H1 (cell line): ENCODE measurements around the gene EYA2. TPM values are rescaled to one million over a fixed set of nuclear protein-coding genes. Genes with fewer than 3 reads are reported as not detected.

Source experiments
- CTCF ChIA-PET: fragments of 300-600 bp; sonication (Branson Sonifier 250); formaldehyde crosslinking; loops from one replicate; lab custom pipeline; 2021; ENCODE audit not compliant: partially characterized antibody; lab: Charles Lee
- POLR2A ChIA-PET: fragments of 300-600 bp; sonication (Branson Sonifier 250); formaldehyde crosslinking; loops from one replicate; lab custom pipeline; 2021; ENCODE audit warnings: inconsistent platforms; ENCODE audit not compliant: partially characterized antibody; lab: Charles Lee
- DNase-seq, 2 experiments: peaks; one replicate each; pipeline versions ENCODE4 v3.0.0 to v3.0.0-alpha.2; 2010 to 2022; ENCODE audit warnings: low spot score in 2 of 2, low read depth in 1 of 2, mixed read lengths in 1 of 2
- FAIRE-seq: peaks from 2 replicates; lab custom pipeline; 2011; peaks lifted over from hg19 to GRCh38; lab: Jason Lieb, UNC
- H2AFZ ChIP-seq: 2 replicates; pipeline ENCODE4 v1.8.1; 2012; ENCODE audit warnings: low read length, inconsistent platforms
- H2AK5ac ChIP-seq: 2 replicates; pipeline ENCODE4 v1.6.1; 2013; ENCODE audit warnings: low read depth, low read length
- H2BK120ac ChIP-seq: replicated peaks from 2 replicates; pipeline ENCODE3; 2013; ENCODE audit warnings: low read depth, low read length, inconsistent platforms
- H2BK12ac ChIP-seq: 2 replicates; pipeline ENCODE4 v1.6.1; 2013; ENCODE audit warnings: low read depth, low read length
- H2BK15ac ChIP-seq: 2 replicates; pipeline ENCODE4 v1.6.1; 2013; ENCODE audit warnings: low read length
- H2BK20ac ChIP-seq: 2 replicates; pipeline ENCODE4 v1.6.1; 2013; ENCODE audit warnings: low read length
- H2BK5ac ChIP-seq: 2 replicates; pipeline ENCODE4 v1.6.1; 2013; ENCODE audit warnings: low read depth, low read length
- H3K14ac ChIP-seq: 2 replicates; pipeline ENCODE4 v1.6.1; 2013; ENCODE audit warnings: inconsistent platforms; ENCODE audit not compliant: insufficient read length
- H3K18ac ChIP-seq: 2 replicates; pipeline ENCODE4 v1.6.1; 2013; ENCODE audit warnings: low read length; ENCODE audit errors: extremely low read depth
- H3K23ac ChIP-seq: 2 replicates; pipeline ENCODE4 v1.6.1; 2013; ENCODE audit warnings: inconsistent platforms; ENCODE audit not compliant: insufficient read length
- H3K23me2 ChIP-seq: 2 replicates; pipeline ENCODE4 v1.6.1; 2013; ENCODE audit warnings: low read depth, low read length
- H3K27ac ChIP-seq: 2 replicates; pipeline ENCODE4 v1.6.1; 2011; ENCODE audit warnings: low read depth, low read length, inconsistent platforms
- H3K27me3 ChIP-seq, 4 experiments: replicated peaks in 1 of 4; 1 replicate in 1 of 4; 2 replicates in 3 of 4; pipeline versions ENCODE4 v1.6.1 to v1.8.1; 2011 to 2013; ENCODE audit warnings: low read length in 3 of 4, mild to moderate bottlenecking in 3 of 4, inconsistent platforms in 2 of 4, mixed read lengths in 2 of 4, moderate library complexity in 1 of 4; ENCODE audit not compliant: control insufficient read depth in 3 of 4, insufficient read depth in 3 of 4; ENCODE audit errors: extremely low read depth in 1 of 4
- H3K36me3 ChIP-seq, 4 experiments: 2 replicates each; pipeline versions ENCODE4 v1.6.1 to v1.8.1; 2011 to 2013; ENCODE audit warnings: mild to moderate bottlenecking in 4 of 4, low read length in 3 of 4, moderate library complexity in 2 of 4, control low read depth in 1 of 4, inconsistent platforms in 1 of 4; ENCODE audit not compliant: insufficient read depth in 4 of 4, control insufficient read depth in 2 of 4
- H3K4ac ChIP-seq: replicated peaks from 2 replicates; pipeline ENCODE3; 2013; ENCODE audit warnings: low read length, low read depth, mixed read lengths, inconsistent platforms; ENCODE audit not compliant: insufficient read length
- H3K4me1 ChIP-seq, 4 experiments: replicated peaks in 1 of 4; 1 replicate in 1 of 4; 2 replicates in 3 of 4; pipeline versions ENCODE4 v1.6.1 to v1.8.1; 2011 to 2013; ENCODE audit warnings: low read length in 3 of 4, inconsistent platforms in 2 of 4, mixed read lengths in 1 of 4; ENCODE audit not compliant: insufficient read depth in 4 of 4, control insufficient read depth in 3 of 4
- H3K4me2 ChIP-seq, 2 experiments: 2 replicates each; pipeline versions ENCODE4 v1.6.1 to v1.8.1; 2011 to 2013; ENCODE audit warnings: low read depth in 2 of 2, low read length in 2 of 2, control low read depth in 1 of 2, inconsistent platforms in 1 of 2, mild to moderate bottlenecking in 1 of 2; ENCODE audit not compliant: insufficient read depth in 1 of 2
- H3K4me3 ChIP-seq, 4 experiments: fragments of 200-600, 300-600 bp in 1 of 4; sonication (generic), shearing (Covaris generic), sonication (Bioruptor Twin) in 1 of 4; 2 replicates each; pipeline versions ENCODE4 v1.5.1 to v1.8.1; 2011 to 2016; ENCODE audit warnings: low read length in 4 of 4, low read depth in 3 of 4, control low read depth in 2 of 4, inconsistent platforms in 2 of 4, mild to moderate bottlenecking in 2 of 4, mixed read lengths in 1 of 4, moderate library complexity in 1 of 4; ENCODE audit not compliant: insufficient read depth in 2 of 4; ENCODE audit errors: extremely low read depth in 1 of 4
- H3K56ac ChIP-seq: replicated peaks from 2 replicates; pipeline ENCODE3; 2013; ENCODE audit warnings: low read depth, mild to moderate bottlenecking, mixed read lengths, low read length, inconsistent platforms; ENCODE audit not compliant: insufficient read length
- H3K79me1 ChIP-seq: 2 replicates; pipeline ENCODE4 v1.6.1; 2013; ENCODE audit warnings: low read depth, low read length, control low read depth
- H3K79me2 ChIP-seq, 2 experiments: 2 replicates each; pipeline versions ENCODE4 v1.6.1 to v1.8.1; 2012 to 2013; ENCODE audit warnings: low read length in 2 of 2, mild to moderate bottlenecking in 2 of 2, inconsistent platforms in 1 of 2; ENCODE audit not compliant: insufficient read depth in 2 of 2, control insufficient read depth in 1 of 2
- H3K9ac ChIP-seq, 4 experiments: replicated peaks in 1 of 4; 1 replicate in 1 of 4; 2 replicates in 3 of 4; pipeline versions ENCODE4 v1.6.1 to v1.8.1; 2011 to 2013; ENCODE audit warnings: low read depth in 3 of 4, low read length in 3 of 4, control low read depth in 2 of 4, mild to moderate bottlenecking in 2 of 4, moderate library complexity in 2 of 4, inconsistent platforms in 1 of 4; ENCODE audit errors: extremely low read depth in 1 of 4
- H3K9me3 ChIP-seq, 2 experiments: 2 replicates each; pipeline versions ENCODE4 v1.6.1 to v1.8.1; 2012 to 2013; ENCODE audit warnings: mild to moderate bottlenecking in 2 of 2, moderate library complexity in 2 of 2, control low read depth in 1 of 2, inconsistent platforms in 1 of 2, low read depth in 1 of 2, low read length in 1 of 2, mixed read lengths in 1 of 2; ENCODE audit not compliant: insufficient read depth in 2 of 2
- H4K20me1 ChIP-seq, 2 experiments: replicated peaks in 1 of 2; 2 replicates each; pipeline versions ENCODE3 to v1.8.1; 2011 to 2013; ENCODE audit warnings: inconsistent platforms in 2 of 2, low read length in 2 of 2, mild to moderate bottlenecking in 1 of 2; ENCODE audit not compliant: insufficient read depth in 2 of 2, control insufficient read depth in 1 of 2
- H4K5ac ChIP-seq: 2 replicates; pipeline ENCODE4 v1.6.1; 2013; ENCODE audit warnings: low read length, low read depth, mixed read lengths, inconsistent platforms; ENCODE audit not compliant: insufficient read length
- H4K8ac ChIP-seq: 2 replicates; pipeline ENCODE4 v1.8.0; 2013; ENCODE audit warnings: mild to moderate bottlenecking, moderate library complexity, low read length, inconsistent platforms; ENCODE audit not compliant: insufficient read depth; ENCODE audit errors: extremely low read depth
- H4K91ac ChIP-seq: replicated peaks from 2 replicates; pipeline ENCODE3; 2013; ENCODE audit warnings: low read length, mixed read lengths, inconsistent platforms; ENCODE audit not compliant: insufficient read length
- CBX5 ChIP-seq: fragments of 300-800, 300-1000 bp; sonication (generic); IDR thresholded peaks from 2 replicates; pipeline ENCODE4 v1.7.1; 2016; ENCODE audit warnings: antibody characterized with exemption, low read length, low read depth
- CEBPB ChIP-seq: IDR thresholded peaks from 2 replicates; pipeline ENCODE4 v1.6.1; 2012; ENCODE audit warnings: low read depth, low read length
- HDAC2 ChIP-seq, 2 experiments: fragments of 300-600 bp in 1 of 2; sonication (generic) in 1 of 2; IDR thresholded peaks; 2 replicates each; pipeline ENCODE4 v1.6.1; 2011 to 2012; ENCODE audit warnings: low read depth in 2 of 2, low read length in 2 of 2, mild to moderate bottlenecking in 2 of 2, moderate library complexity in 2 of 2, borderline replicate concordance in 1 of 2, inconsistent platforms in 1 of 2
- JUND ChIP-seq: IDR thresholded peaks from 2 replicates; pipeline ENCODE4 v1.6.1; 2011; ENCODE audit warnings: mild to moderate bottlenecking, improper control_type of control experiment, low read length
- KDM5A ChIP-seq: fragments of 200-600 bp; IDR thresholded peaks from 2 replicates; pipeline ENCODE4 v1.7.1; 2012; ENCODE audit warnings: mild to moderate bottlenecking, low read length, inconsistent platforms, mixed read lengths
- MAFK ChIP-seq: IDR thresholded peaks from 2 replicates; pipeline ENCODE4 v1.6.1; 2012; ENCODE audit warnings: low read depth, mild to moderate bottlenecking, improper control_type of control experiment, low read length
- RFX5 ChIP-seq: IDR thresholded peaks from 2 replicates; pipeline ENCODE4 v1.6.1; 2011; ENCODE audit warnings: low read depth, low read length, improper control_type of control experiment, borderline replicate concordance
- SAP30 ChIP-seq: fragments of 300-600 bp; sonication (generic); IDR thresholded peaks from 2 replicates; pipeline ENCODE4 v1.7.1; 2012; ENCODE audit warnings: low read length, moderate library complexity, mild to moderate bottlenecking, inconsistent platforms; ENCODE audit not compliant: insufficient read depth, insufficient replicate concordance
- TAF7 ChIP-seq: optimal IDR thresholded peaks from 2 replicates; pipeline ENCODE3; 2011; ENCODE audit warnings: low read depth, mild to moderate bottlenecking, inconsistent platforms, low read length, moderate library complexity, borderline replicate concordance
- WGBS, 2 experiments: shearing (Covaris generic) in 1 of 2; methylation state at CpG; one replicate each; pipeline versions ENCODE4 v1.1.6 to v1.1.7; 2013 to 2015; ENCODE audit warnings: low lambda C conversion rate in 2 of 2, mixed read lengths in 2 of 2, inconsistent platforms in 1 of 2, low coverage in 1 of 2, missing lambda C conversion rate in 1 of 2; ENCODE audit not compliant: insufficient replicate concordance in 2 of 2, insufficient coverage in 1 of 2, insufficient read length in 1 of 2; ENCODE audit errors: extremely low coverage in 1 of 2, missing lambda C conversion rate in 1 of 2; 5-methylcytosine and 5-hydroxymethylcytosine counted together
- polyA plus RNA-seq, 7 experiments: library from polyadenylated mRNA; depleted of rRNA in 3 of 7; stranded (reverse) in 5 of 7; unstranded in 2 of 7; fragments of >200 nt in 5 of 7; fragments of 200-250 nt in 2 of 7; gene quantifications; 1 replicate in 5 of 7; 2 replicates in 1 of 7; 4 replicates in 1 of 7; pipeline versions ENCODE4 v1.2.1 to v1.2.3, GENCODE V29; 2011 to 2013; ENCODE audit warnings: missing spikeins in 2 of 7, mixed read lengths in 2 of 7
- total RNA-seq: library from RNA; stranded (reverse); fragmentation: NEBNext Ultra II Directional; extraction: Animal tissue kit (Norgen Biotek cat#: 25700); gene quantifications from 2 replicates; pipeline ENCODE4 v1.2.1, GENCODE V29; 2021

EYA2 gene
- total and polyA plus RNA-seq, 2 of the 8 experiments (the other 6 are each of a cell fraction or from before 2014, with no cell fraction given), result 1.6 to 1.7 TPM

GRCh38 chr20:47030271-47030810 is 135.7 kb downstream of the EYA2 start:
- Histone ChIP-seq H2BK20ac (no peak overlapping the region), H4K20me1 (no peaks in the 10 kb centered on the region), H3K56ac (no peak overlapping the region), H2BK5ac (no peak overlapping the region), H2BK12ac (no peak overlapping the region), H3K9ac (no peak overlapping the region), H2AK5ac (no peak overlapping the region), H3K9me3 (peaks cover 0 to 10% of the 10 kb centered on the region in 2 experiments; a peak in 1 of 4 replicates), H4K5ac (no peak overlapping the region), H3K23ac (no peak overlapping the region), H3K27me3 (no peaks in the 10 kb centered on the region), H2AFZ (no peak overlapping the region), H3K79me2 (no peaks in the 10 kb centered on the region), H3K4me3 (no peak overlapping the region), H3K36me3 (no peaks in the 10 kb centered on the region), H3K79me1 (no peaks in the 10 kb centered on the region), H2BK120ac (no peak overlapping the region), H3K4ac (no peak overlapping the region), H3K18ac (no peak overlapping the region), H2BK15ac (no peak overlapping the region), H4K8ac (no peak overlapping the region), H3K23me2 (no peaks in the 10 kb centered on the region), H3K4me1 (no peaks in the 10 kb centered on the region), H4K91ac (no peak overlapping the region), H3K4me2 (no peak overlapping the region), H3K27ac (no peak overlapping the region), H3K14ac (no peak overlapping the region)
- TF ChIP-seq CEBPB (no peak), TAF7 (no peak), KDM5A (no peak), MAFK (no peak), CBX5 (no peak), SAP30 (no peak), RFX5 (no peak), HDAC2 (IDR thresholded peaks at IDR 0.05; ENCODE audit: borderline replicate concordance in 1 of 2, low read depth in 2 of 2, low read length in 2 of 2) (no peak), JUND (no peak)
- ChIA-PET POLR2A (no interaction called here), CTCF (interaction anchor here (1.2 to 1.3 kb wide), 2 partner anchors 30 to 273 kb away, joined by 3 to 5 read pairs; no protein-coding TSS in a partner anchor)
- DNase-seq, result no peak
- 80% methylated on average over 4 of the region's 4 CpGs; no CpG with 5 or more reads in 1 of the 2 experiments for WGBS, 2 experiments
- FAIRE-seq, result no peak
